GM23248 (cell line): ENCODE measurements around the gene MET. TPM values are rescaled to one million over a fixed set of nuclear protein-coding genes. Genes with fewer than 3 reads are reported as not detected.

Experiments used
- DNase-seq: peaks from one replicate; pipeline ENCODE4 v3.0.0-alpha.2; 2015
- H2AFZ ChIP-seq: fragments of 200-600 bp; sonication (generic); 2 replicates; pipeline ENCODE4 v1.6.1; 2016; ENCODE audit warnings: antibody characterized with exemption
- H3F3A ChIP-seq: fragments of 200-600 bp; sonication (generic); 2 replicates; pipeline ENCODE4 v1.6.1; 2016; ENCODE audit warnings: mild to moderate bottlenecking, antibody characterized with exemption, mixed run types; ENCODE audit not compliant: insufficient read depth
- H3K27ac ChIP-seq: fragments of 200-600 bp; sonication (generic); 2 replicates; pipeline ENCODE4 v1.5.1; 2016; ENCODE audit warnings: mild to moderate bottlenecking
- H3K27me3 ChIP-seq: fragments of 200-600 bp; sonication (generic); replicated peaks from 2 replicates; pipeline ENCODE4 v1.6.1; 2016; ENCODE audit warnings: mild to moderate bottlenecking; ENCODE audit not compliant: insufficient read depth
- H3K36me3 ChIP-seq: fragments of 200-600 bp; sonication (generic); 2 replicates; pipeline ENCODE4 v1.6.1; 2016; ENCODE audit warnings: low read depth, mild to moderate bottlenecking
- H3K4me1 ChIP-seq: fragments of 200-600 bp; sonication (generic); 2 replicates; pipeline ENCODE4 v1.6.1; 2016; ENCODE audit warnings: mild to moderate bottlenecking; ENCODE audit not compliant: insufficient read depth
- H3K4me2 ChIP-seq: fragments of 200-600 bp; sonication (generic); one replicate; pipeline ENCODE4 v1.6.1; 2016; ENCODE audit warnings: mild to moderate bottlenecking; ENCODE audit not compliant: unreplicated experiment
- H3K4me3 ChIP-seq: fragments of 200-600 bp; sonication (generic); 2 replicates; pipeline ENCODE4 v1.5.1; 2016; ENCODE audit warnings: mild to moderate bottlenecking
- H3K79me2 ChIP-seq: fragments of 200-600 bp; sonication (generic); 2 replicates; pipeline ENCODE4 v1.6.1; 2016; ENCODE audit warnings: mild to moderate bottlenecking; ENCODE audit not compliant: insufficient read depth
- H3K9ac ChIP-seq: fragments of 200-600 bp; sonication (generic); 2 replicates; pipeline ENCODE4 v1.6.1; 2016; ENCODE audit warnings: mild to moderate bottlenecking
- H3K9me2 ChIP-seq: fragments of 200-600 bp; sonication (generic); 2 replicates; pipeline ENCODE4 v1.6.1; 2016; ENCODE audit warnings: mixed run types, mild to moderate bottlenecking, moderate library complexity; ENCODE audit not compliant: insufficient read depth
- H3K9me3 ChIP-seq: fragments of 200-600 bp; sonication (generic); one replicate; pipeline ENCODE4 v1.6.1; 2017; ENCODE audit warnings: low read depth
- H4K20me1 ChIP-seq: fragments of 200-600 bp; sonication (generic); 2 replicates; pipeline ENCODE4 v1.6.0; 2016; ENCODE audit not compliant: insufficient read depth
- EZH2 ChIP-seq: fragments of 200-600 bp; sonication (generic); IDR thresholded peaks from 2 replicates; pipeline ENCODE4 v1.6.1; 2018; ENCODE audit warnings: antibody characterized with exemption, mild to moderate bottlenecking; ENCODE audit not compliant: insufficient read depth, poor library complexity, severe bottlenecking
- EZH2phosphoT487 ChIP-seq: fragments of 200-600 bp; sonication (generic); IDR thresholded peaks from 2 replicates; pipeline ENCODE4 v1.6.1; 2018; ENCODE audit warnings: antibody characterized with exemption, moderate library complexity, mild to moderate bottlenecking, low read depth; ENCODE audit not compliant: insufficient read depth
- WGBS, 2 experiments: methylation state at CpG; one replicate each; pipeline ENCODE4 v1.1.6; 2015 to 2017; ENCODE audit warnings: low lambda C conversion rate in 2 of 2, low coverage in 1 of 2; ENCODE audit errors: missing lambda C conversion rate in 2 of 2; 5-methylcytosine and 5-hydroxymethylcytosine counted together
- in situ Hi-C: fragments of 300-500 bp; cut with MboI; formaldehyde crosslinking; loops from 2 replicates; pipeline ENCODE4 v1.15.0; 2020
- polyA plus RNA-seq: library from polyadenylated mRNA; unstranded; fragments of >200 nt; fragmentation: Nextera tagmentation; extraction: Ambion mirVana; gene quantifications from 2 replicates; pipeline ENCODE4 v1.2.1, GENCODE V29; 2016
- total RNA-seq: library from RNA; depleted of rRNA; stranded (reverse); fragments of >200 nt; shearing (Covaris generic); gene quantifications from 2 replicates; pipeline ENCODE4 v1.2.3, GENCODE V29; 2014

Gene MET
- total and polyA plus RNA-seq, 2 experiments from 2014 or later, result 25.3 to 62.3 TPM

GRCh38 chr7:116784647-116785046, 112.7 kb downstream of the MET start:
- no peaks in the 10 kb centered on the region for H3K79me2 ChIP-seq
- H3K36me3 ChIP-seq, result peaks cover 20% of the 10 kb centered on the region; the same call in 1 of the 2 replicates
- in situ Hi-C loops, result no loop called here
- no peak overlapping the region for H2AFZ ChIP-seq
- TF ChIP-seq EZH2, result no peak
- no peak for TF ChIP-seq EZH2phosphoT487
- peaks cover 26% of the 10 kb centered on the region for H3K4me1 ChIP-seq
- H3K9me2 ChIP-seq, result no peaks in the 10 kb centered on the region
- H3K27ac ChIP-seq, result no peak overlapping the region
- WGBS, 2 experiments, result 94 to 96% methylated on average over 6 of the region's 6 CpGs
- H3K4me3 ChIP-seq, result no peak overlapping the region
- peaks cover 19% of the 10 kb centered on the region for H3F3A ChIP-seq
- H3K9ac ChIP-seq, result no peak overlapping the region
- H3K4me2 ChIP-seq, result no peak overlapping the region
- no peaks in the 10 kb centered on the region for H3K9me3 ChIP-seq
- DNase-seq, result no peak
- no peaks in the 10 kb centered on the region for H4K20me1 ChIP-seq
- no peaks in the 10 kb centered on the region for H3K27me3 ChIP-seq

- no peak overlapping the region for H3K27ac ChIP-seq
- H3K9me3 ChIP-seq, result no peaks in the 10 kb centered on the region
- H3K4me3 ChIP-seq, result no peak overlapping the region
- no peaks in the 10 kb centered on the region for H3K27me3 ChIP-seq
- no peak for DNase-seq
- no peaks in the 10 kb centered on the region for H4K20me1 ChIP-seq
- peaks cover 19% of the 10 kb centered on the region for H3F3A ChIP-seq
- H3K4me1 ChIP-seq, result peaks cover 20% of the 10 kb centered on the region
- in situ Hi-C loops, result no loop called here
- no peak overlapping the region for H3K9ac ChIP-seq
- no peak for TF ChIP-seq EZH2phosphoT487
- TF ChIP-seq EZH2, result no peak
- no peak overlapping the region for H2AFZ ChIP-seq
- no peaks in the 10 kb centered on the region for H3K9me2 ChIP-seq
- no peaks in the 10 kb centered on the region for H3K79me2 ChIP-seq
- no peak overlapping the region for H3K4me2 ChIP-seq
- peaks cover 20% of the 10 kb centered on the region; the same call in 1 of the 2 replicates for H3K36me3 ChIP-seq
Observed at GRCh38 chr7:116785843-116786242, 113.8 kb downstream of the MET start.

- no peak overlapping the region for H3K4me3 ChIP-seq
- 63 to 72% methylated on average over 2 of the region's 2 CpGs for WGBS, 2 experiments
Observed at GRCh38 chr7:116786791-116787443, 114.9 kb downstream of the MET start.

GRCh38 chr7:116787881-116788280, 115.9 kb downstream of the MET start:
- no peaks in the 10 kb centered on the region for H3K79me2 ChIP-seq
- in situ Hi-C loops, result no loop called here
- H3K36me3 ChIP-seq, result peaks cover 20% of the 10 kb centered on the region; the same call in 1 of the 2 replicates
- H3K27me3 ChIP-seq, result no peaks in the 10 kb centered on the region
- no peak overlapping the region for H2AFZ ChIP-seq
- H3K4me1 ChIP-seq, result peaks cover 4% of the 10 kb centered on the region
- no peaks in the 10 kb centered on the region for H3K9me3 ChIP-seq
- no peak overlapping the region for H3K4me3 ChIP-seq
- no peak overlapping the region for H3K4me2 ChIP-seq
- DNase-seq, result no peak
- no peaks in the 10 kb centered on the region for H3K9me2 ChIP-seq
- H3K9ac ChIP-seq, result no peak overlapping the region
- H3K27ac ChIP-seq, result no peak overlapping the region
- H4K20me1 ChIP-seq, result no peaks in the 10 kb centered on the region
- 98 to 100% methylated on average over 2 of the region's 2 CpGs for WGBS, 2 experiments
- H3F3A ChIP-seq, result peaks cover 14% of the 10 kb centered on the region; the same call in 1 of the 2 replicates
- no peak for TF ChIP-seq EZH2phosphoT487
- no peak for TF ChIP-seq EZH2

More at GRCh38 chr7:116786791-116787443, 114.9 kb downstream of the MET start:
- no peak for TF ChIP-seq EZH2phosphoT487
- no peak for TF ChIP-seq EZH2
- H3K9ac ChIP-seq, result no peak overlapping the region
- H3K27me3 ChIP-seq, result no peaks in the 10 kb centered on the region
- peaks cover 20% of the 10 kb centered on the region; the same call in 1 of the 2 replicates for H3K36me3 ChIP-seq
- H3F3A ChIP-seq, result peaks cover 17% of the 10 kb centered on the region
- H3K4me1 ChIP-seq, result peaks cover 14% of the 10 kb centered on the region
- no peaks in the 10 kb centered on the region for H3K9me2 ChIP-seq
- DNase-seq, result peak; percentile 51
- H3K4me2 ChIP-seq, result no peak overlapping the region
- H3K9me3 ChIP-seq, result no peaks in the 10 kb centered on the region
- H3K27ac ChIP-seq, result no peak overlapping the region
- in situ Hi-C loops, result no loop called here
- no peaks in the 10 kb centered on the region for H3K79me2 ChIP-seq
- H4K20me1 ChIP-seq, result no peaks in the 10 kb centered on the region
- H2AFZ ChIP-seq, result no peak overlapping the region
